SU-DHL-6 (cell line): Measurements from ENCODE around the gene GGACT.

Experiments
- CTCF ChIP-seq: fragments of 200-600 bp; sonication (generic); IDR thresholded peaks from one replicate; pipeline ENCODE4 v1.5.1; 2017; ENCODE audit warnings: antibody characterized with exemption, mild to moderate bottlenecking, low read length, moderate library complexity; ENCODE audit not compliant: insufficient read depth, poor library complexity, severe bottlenecking
- EZH2phosphoT487 ChIP-seq: fragments of 200-600 bp; sonication (generic), shearing (Covaris generic); conservative IDR thresholded peaks from 2 replicates; pipeline ENCODE4 v1.6.1; 2018; ENCODE audit warnings: mild to moderate bottlenecking, antibody characterized with exemption, low read length, moderate library complexity, mixed read lengths

GRCh38 chr13:100527644-100528043 is 60.9 kb downstream of the GGACT start:
- TF ChIP-seq CTCF (no peak), EZH2phosphoT487 (no peak)
